Measurements from ENCODE around the gene GLB1L3.
A peak's percentile ranks its signal among the peaks of the same experiment; 100 is the strongest.

The GLB1L3 gene

GRCh38 chr11:134288486-134288885, 12.3 kb downstream of the GLB1L3 start:
- POLR2A ChIA-PET, result interaction anchor here (0.8 kb wide), 1 partner anchor 64 kb away, joined by 3 read pairs; the partner anchor contains the start of gene VPS26B
- Histone ChIP-seq H3K27ac (ENCODE audit: extremely low read depth, low read depth, low read length) (no peak overlapping the region), H3K4me1 (ENCODE audit: control insufficient read depth, insufficient read depth, low read length) (no peaks in the 10 kb centered on the region), H3K9me3 (ENCODE audit: control insufficient read depth, insufficient read depth, low read depth, low read length) (no peaks in the 10 kb centered on the region), H3K36me3 (ENCODE audit: control insufficient read depth in 2 of 2, insufficient read depth in 1 of 2, low read length in 2 of 2) (no peaks in the 10 kb centered on the region), H3K4me3 (ENCODE audit: low read depth, low read length) (no peak overlapping the region)
- CTCF ChIA-PET, result interaction anchor here (0.7 to 2.0 kb wide), 2 partner anchors 15 to 191 kb away, joined by 4 to 6 read pairs; no protein-coding TSS in a partner anchor
- TF ChIP-seq ZNF404 (tag by site-specific recombination; IDR thresholded peaks at IDR 0.05) (no peak), ZNF639 (tag by site-specific recombination; IDR thresholded peaks at IDR 0.05) (no peak), ZNF585B (tag by site-specific recombination; IDR thresholded peaks at IDR 0.05) (no peak), ZNF518A (tag by site-specific recombination; conservative IDR thresholded peaks at IDR 0.05; ENCODE audit: low read depth) (no peak), HOXC10 (CRISPR knock-in tag; IDR thresholded peaks at IDR 0.05) (no peak), ZNF426 (tag by site-specific recombination; IDR thresholded peaks at IDR 0.05) (no peak), SP3 (tag by site-specific recombination; IDR thresholded peaks at IDR 0.05) (no peak)

GRCh38 chr11:134289167-134289566, 13.0 kb downstream of the GLB1L3 start:
- H3K4me1 ChIP-seq (ENCODE audit: control insufficient read depth, insufficient read depth, low read length), result no peaks in the 10 kb centered on the region
- no peaks in the 10 kb centered on the region for H3K36me3 ChIP-seq (ENCODE audit: control insufficient read depth in 2 of 2, insufficient read depth in 1 of 2, low read length in 2 of 2)
- H3K4me3 ChIP-seq (ENCODE audit: low read depth, low read length), result no peak overlapping the region
- ChIA-PET POLR2A (interaction anchor here (0.6 kb wide), 1 partner anchor 21 kb away, joined by 3 read pairs; no protein-coding TSS in a partner anchor), CTCF (no interaction called here)
- H3K9me3 ChIP-seq (ENCODE audit: control insufficient read depth, insufficient read depth, low read depth, low read length), result no peaks in the 10 kb centered on the region
- TF ChIP-seq ZNF398 (tag by site-specific recombination; IDR thresholded peaks at IDR 0.05) (no peak), EGR2 (tag by site-specific recombination; IDR thresholded peaks at IDR 0.05; ENCODE audit: low read depth) (peak; percentile 30; the same call in 1 of the 2 replicates), ZNF23 (tag by site-specific recombination; IDR thresholded peaks at IDR 0.05; ENCODE audit: borderline replicate concordance) (no peak), ZNF148 (tag by site-specific recombination; IDR thresholded peaks at IDR 0.05; ENCODE audit: borderline replicate concordance) (no peak), KLF10 (tag by site-specific recombination; IDR thresholded peaks at IDR 0.05) (no peak), ZNF223 (tag by site-specific recombination; IDR thresholded peaks at IDR 0.05) (no peak), ZNF549 (tag by site-specific recombination; IDR thresholded peaks at IDR 0.05) (no peak), ZBTB49 (tag by site-specific recombination; IDR thresholded peaks at IDR 0.05; ENCODE audit: low read depth) (no peak)
- no peak overlapping the region for H3K27ac ChIP-seq (ENCODE audit: extremely low read depth, low read depth, low read length)
